KOPT-K1 (cell line): ENCODE data around the gene METTL24.

Source experiments
- H3K27ac ChIP-seq: fragments of 200-600 bp; sonication (generic); 2 replicates; pipeline ENCODE4 v1.5.1; 2016; ENCODE audit warnings: antibody characterized with exemption, mild to moderate bottlenecking, low read depth, low read length; ENCODE audit not compliant: poor library complexity, severe bottlenecking
- H3K36me3 ChIP-seq: fragments of 200-600 bp; sonication (generic); 2 replicates; pipeline ENCODE4 v1.5.1; 2017; ENCODE audit warnings: antibody characterized with exemption, mild to moderate bottlenecking, low read length, moderate library complexity; ENCODE audit not compliant: insufficient read depth
- H3K9me3 ChIP-seq: fragments of 200-600 bp; sonication (generic); 2 replicates; pipeline ENCODE4 v1.5.1; 2017; ENCODE audit warnings: antibody characterized with exemption, low read length, mild to moderate bottlenecking; ENCODE audit not compliant: insufficient read depth, poor library complexity, severe bottlenecking

Gene METTL24

GRCh38 chr6:110369066-110369465, 10.9 kb upstream of the METTL24 start:
- no peaks in the 10 kb centered on the region for H3K36me3 ChIP-seq
- no peaks in the 10 kb centered on the region for H3K9me3 ChIP-seq
- no peak overlapping the region for H3K27ac ChIP-seq

DNA sequence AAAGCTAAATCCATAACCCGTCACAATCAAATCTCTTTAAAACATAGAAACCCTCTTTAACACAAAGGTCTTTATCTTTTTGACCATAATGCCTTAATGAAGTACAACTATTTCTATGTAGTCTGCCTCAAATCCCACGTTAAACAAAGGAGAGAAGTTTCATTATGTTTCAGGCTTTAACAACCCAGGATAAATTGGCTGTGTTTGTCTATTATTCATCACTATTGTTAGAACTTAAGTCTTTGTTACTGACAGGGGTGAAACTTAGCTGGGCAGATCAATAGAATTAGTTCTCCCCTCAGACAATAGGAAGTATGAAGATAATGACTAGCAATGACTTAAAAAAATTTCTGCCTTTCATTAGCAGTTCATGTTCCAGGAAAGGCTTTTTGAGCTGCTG, 10.1 kb upstream of the METTL24 start:
- no peaks in the 10 kb centered on the region for H3K36me3 ChIP-seq
- no peak overlapping the region for H3K27ac ChIP-seq

DNA sequence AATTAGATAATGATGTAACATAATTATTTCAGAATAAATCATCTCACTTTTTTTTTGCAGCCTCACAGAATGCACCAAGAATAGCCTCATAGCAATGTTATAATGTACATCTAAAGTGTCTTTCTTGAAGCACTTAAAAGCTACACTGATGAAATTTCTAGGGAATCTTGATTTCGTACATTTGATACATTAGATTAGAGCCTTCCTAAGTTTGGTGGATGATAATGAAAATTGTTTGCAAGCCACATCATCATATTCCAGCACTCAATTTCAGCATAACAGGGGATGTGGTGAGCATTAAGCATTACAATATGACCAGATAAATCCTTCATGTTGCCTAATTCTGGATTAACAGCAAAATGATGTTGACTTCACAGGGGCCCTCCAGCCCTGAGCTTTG, 9.7 kb upstream of the METTL24 start:
- H3K36me3 ChIP-seq, result no peaks in the 10 kb centered on the region
- no peak overlapping the region for H3K27ac ChIP-seq
- H3K9me3 ChIP-seq, result no peaks in the 10 kb centered on the region

More for the DNA sequence above, 10.1 kb upstream of the METTL24 start:
- H3K9me3 ChIP-seq, result no peaks in the 10 kb centered on the region

DNA sequence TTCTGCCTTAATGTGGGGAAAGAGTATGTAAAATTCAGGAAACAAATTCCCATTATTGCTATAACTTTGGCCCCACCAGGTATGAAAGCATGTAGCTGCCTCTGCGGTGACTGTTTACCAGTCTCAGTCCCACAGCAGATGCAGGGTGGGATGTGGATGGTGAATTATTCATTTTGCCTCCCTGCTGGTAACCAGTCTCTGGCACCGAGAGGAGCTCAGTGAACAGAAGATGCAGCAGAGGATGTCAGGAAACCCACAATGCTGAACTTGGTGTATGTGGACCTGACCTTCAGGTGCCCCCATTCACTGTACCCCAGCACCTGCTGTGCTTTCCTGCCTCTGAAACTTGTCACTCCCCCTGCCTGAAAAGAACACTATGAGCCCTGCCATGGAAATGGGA, 8.8 kb upstream of the METTL24 start:
- no peaks in the 10 kb centered on the region for H3K9me3 ChIP-seq
- H3K36me3 ChIP-seq, result no peaks in the 10 kb centered on the region
- H3K27ac ChIP-seq, result peak overlapping the region; percentile 20

GRCh38 chr6:110366256-110366655, 8.1 kb upstream of the METTL24 start:
- H3K27ac ChIP-seq, result peak overlapping the region; percentile 20
- no peaks in the 10 kb centered on the region for H3K36me3 ChIP-seq
- no peaks in the 10 kb centered on the region for H3K9me3 ChIP-seq

DNA sequence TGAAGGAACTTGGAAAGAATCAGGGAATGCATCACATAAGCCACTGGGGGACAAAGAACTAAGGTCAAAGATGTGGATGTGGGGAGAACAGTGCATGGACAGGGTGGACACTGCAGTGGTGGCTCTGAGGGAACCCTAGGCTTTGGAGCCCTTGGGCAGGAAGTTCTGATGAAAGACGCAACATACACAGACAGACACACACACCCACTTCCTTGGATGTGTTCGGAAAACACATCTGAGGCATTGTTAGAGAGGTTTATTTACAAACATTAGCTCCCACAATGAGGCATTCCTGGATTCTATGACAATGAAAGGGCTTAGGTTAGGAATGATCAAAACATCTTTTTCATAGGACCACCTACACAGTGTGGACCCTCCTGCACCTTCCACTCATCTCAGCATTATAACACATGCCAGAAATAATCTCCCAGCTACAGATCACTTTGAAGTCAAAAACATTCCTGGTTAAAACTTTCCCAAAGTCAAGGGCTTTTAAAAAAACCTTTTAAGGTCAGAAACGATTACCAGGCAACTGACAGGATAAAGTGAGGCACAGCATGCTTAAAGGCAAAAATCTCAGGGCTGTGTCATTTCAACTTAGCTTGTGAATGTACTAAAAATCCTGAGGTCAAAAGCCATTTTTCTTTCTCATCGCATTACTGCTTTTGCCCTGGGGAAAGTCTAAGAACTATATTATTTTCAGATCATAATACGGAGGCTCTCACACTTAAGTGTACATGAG, 6.4 kb upstream of the METTL24 start:
- Histone ChIP-seq H3K36me3 (no peaks in the 10 kb centered on the region), H3K27ac (no peak overlapping the region), H3K9me3 (no peaks in the 10 kb centered on the region)

GRCh38 chr6:110363748-110364147, 5.6 kb upstream of the METTL24 start:
- no peaks in the 10 kb centered on the region for H3K36me3 ChIP-seq
- H3K9me3 ChIP-seq, result no peaks in the 10 kb centered on the region
- H3K27ac ChIP-seq, result no peak overlapping the region

GRCh38 chr6:110360676-110361075, 2.5 kb upstream of the METTL24 start:
- H3K36me3 ChIP-seq, result no peaks in the 10 kb centered on the region
- H3K9me3 ChIP-seq, result no peaks in the 10 kb centered on the region
- H3K27ac ChIP-seq, result no peak overlapping the region

DNA sequence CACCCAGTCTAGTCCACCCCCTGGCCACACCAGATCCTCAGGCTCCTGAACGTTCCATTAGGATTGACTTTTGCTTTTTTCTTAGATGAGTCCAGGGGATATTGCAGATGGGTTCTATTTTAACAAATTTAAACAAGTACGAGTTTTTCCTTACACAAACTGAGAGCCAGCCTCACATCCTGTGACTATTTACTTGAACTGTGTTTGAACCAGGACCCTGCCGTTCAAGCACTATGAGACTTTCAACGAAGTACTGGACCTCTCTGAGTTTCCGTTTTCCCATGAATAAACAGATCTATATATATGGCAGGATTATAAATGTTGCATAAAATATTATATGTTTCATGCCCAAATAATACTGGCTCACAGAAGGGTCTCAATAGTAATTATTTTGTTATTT, 1.4 kb upstream of the METTL24 start:
- no peaks in the 10 kb centered on the region for H3K9me3 ChIP-seq
- no peak overlapping the region for H3K27ac ChIP-seq

GRCh38 chr6:110358553-110359160, 508 bp upstream of the METTL24 start:
- Histone ChIP-seq H3K9me3 (no peaks in the 10 kb centered on the region), H3K36me3 (no peaks in the 10 kb centered on the region), H3K27ac (no peak overlapping the region)

More for the DNA sequence above, 1.4 kb upstream of the METTL24 start:
- no peaks in the 10 kb centered on the region for H3K36me3 ChIP-seq

GRCh38 chr6:110357298-110357663, 868 bp downstream of the METTL24 start:
- no peak overlapping the region for H3K27ac ChIP-seq
- H3K9me3 ChIP-seq, result no peaks in the 10 kb centered on the region
- H3K36me3 ChIP-seq, result no peaks in the 10 kb centered on the region

- Histone ChIP-seq H3K9me3 (no peaks in the 10 kb centered on the region), H3K27ac (no peak overlapping the region), H3K36me3 (no peaks in the 10 kb centered on the region)
These were observed 1.4 kb downstream of the METTL24 start for GRCh38 chr6:110356778-110357177.

DNA sequence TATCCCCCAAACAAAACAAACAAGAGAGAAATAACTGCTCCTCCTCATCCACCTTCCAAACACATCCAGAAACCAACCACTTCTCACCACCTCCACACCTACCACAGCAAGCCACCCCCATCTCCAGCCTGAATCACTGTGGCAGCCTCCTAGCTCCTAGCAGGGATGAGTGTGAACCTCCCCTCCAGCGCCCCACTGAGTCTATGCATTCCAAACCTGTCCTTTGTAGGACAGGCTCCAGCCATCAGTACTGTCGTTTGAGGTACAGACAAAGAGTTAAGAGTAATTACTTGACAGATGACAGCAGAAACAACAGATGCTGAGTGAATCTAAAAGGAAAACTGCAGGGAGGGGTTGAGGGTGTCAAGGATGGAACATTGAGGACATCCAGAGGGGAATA, 2.4 kb downstream of the METTL24 start:
- Histone ChIP-seq H3K27ac (no peak overlapping the region), H3K36me3 (no peaks in the 10 kb centered on the region), H3K9me3 (no peaks in the 10 kb centered on the region)

DNA sequence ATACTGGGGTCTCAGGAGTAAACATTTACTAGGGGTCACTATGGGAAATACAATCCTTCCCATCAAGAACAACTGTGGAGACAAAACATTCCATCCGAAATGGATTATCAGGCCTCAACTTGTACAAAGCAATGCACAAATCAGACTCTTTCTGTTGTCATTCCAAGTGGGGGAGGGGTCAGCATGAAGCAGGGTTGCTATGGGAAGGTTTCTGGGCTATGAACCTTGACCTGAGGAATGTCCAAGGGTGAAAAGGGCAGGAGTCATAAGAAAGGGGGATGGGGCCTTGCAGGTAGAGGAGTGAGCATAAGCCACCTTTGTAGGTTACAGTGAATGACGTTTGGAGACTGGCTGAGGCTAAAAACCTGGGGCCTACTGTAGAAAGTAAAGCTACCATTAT, 3.1 kb downstream of the METTL24 start:
- no peaks in the 10 kb centered on the region for H3K36me3 ChIP-seq
- no peaks in the 10 kb centered on the region for H3K9me3 ChIP-seq
- no peak overlapping the region for H3K27ac ChIP-seq

GRCh38 chr6:110354153-110354552, 4.0 kb downstream of the METTL24 start:
- H3K9me3 ChIP-seq, result no peaks in the 10 kb centered on the region
- no peak overlapping the region for H3K27ac ChIP-seq
- no peaks in the 10 kb centered on the region for H3K36me3 ChIP-seq

GRCh38 chr6:110353457-110354001, 4.6 kb downstream of the METTL24 start:
- no peak overlapping the region for H3K27ac ChIP-seq
- H3K9me3 ChIP-seq, result no peaks in the 10 kb centered on the region

More at GRCh38 chr6:110353457-110354001, 4.6 kb downstream of the METTL24 start:
- H3K36me3 ChIP-seq, result no peaks in the 10 kb centered on the region
